Common myeloid progenitor, CD34-positive (primary cell): Measurements from ENCODE around the gene PEX14.

Experiments
- CTCF ChIA-PET: fragments of 350-600 bp; sonication (Branson Sonifier 250); formaldehyde crosslinking; loops from one replicate; lab custom pipeline; 2021; ENCODE audit warnings: antibody characterized with exemption; lab: Charles Lee
- POLR2A ChIA-PET: fragments of 350-600 bp; sonication (Branson Sonifier 250); formaldehyde crosslinking; loops from one replicate; lab custom pipeline; 2021; ENCODE audit warnings: antibody characterized with exemption; lab: Charles Lee
- DNase-seq, 3 donors: peaks; one replicate each; pipeline versions ENCODE4 v3.0.0 to v3.0.0-alpha.2; 2013
- H3K27ac ChIP-seq, 2 experiments: 1 replicate in 1 of 2; 2 replicates in 1 of 2; pipeline ENCODE4 v1.7.0; 2013; ENCODE audit warnings: inconsistent platforms in 2 of 2, low read length in 2 of 2, mild to moderate bottlenecking in 2 of 2, low read depth in 1 of 2, moderate library complexity in 1 of 2; ENCODE audit not compliant: severe bottlenecking in 2 of 2, insufficient read depth in 1 of 2, poor library complexity in 1 of 2
- H3K27me3 ChIP-seq, 5 experiments: replicated peaks in 2 of 5; 1 replicate in 3 of 5; 2 replicates in 2 of 5; pipeline versions ENCODE4 v1.6.1 to v1.7.0; 2013; ENCODE audit warnings: low read length in 4 of 5, mild to moderate bottlenecking in 2 of 5, moderate library complexity in 2 of 5, inconsistent platforms in 1 of 5; ENCODE audit not compliant: insufficient read depth in 5 of 5, control insufficient read depth in 4 of 5
- H3K36me3 ChIP-seq, 4 experiments: 1 replicate in 2 of 4; 2 replicates in 2 of 4; pipeline versions ENCODE4 v1.6.1 to v1.7.0; 2013; ENCODE audit warnings: low read length in 3 of 4, control low read depth in 1 of 4, mild to moderate bottlenecking in 1 of 4; ENCODE audit not compliant: control insufficient read depth in 4 of 4, insufficient read depth in 4 of 4
- H3K4me1 ChIP-seq, 4 experiments: 1 replicate in 3 of 4; 2 replicates in 1 of 4; pipeline versions ENCODE4 v1.6.1 to v1.7.1; 2013; ENCODE audit warnings: low read length in 3 of 4, mild to moderate bottlenecking in 3 of 4, control low read depth in 1 of 4, inconsistent platforms in 1 of 4, moderate library complexity in 1 of 4; ENCODE audit not compliant: control insufficient read depth in 4 of 4, insufficient read depth in 4 of 4; ENCODE audit errors: control extremely low read depth in 1 of 4
- H3K4me3 ChIP-seq, 7 experiments: 1 replicate in 4 of 7; 2 replicates in 3 of 7; pipeline versions ENCODE4 v1.5.1 to v1.7.0; 2013; ENCODE audit warnings: mild to moderate bottlenecking in 7 of 7, low read length in 6 of 7, moderate library complexity in 6 of 7, inconsistent platforms in 2 of 7, low read depth in 2 of 7, control low read depth in 1 of 7; ENCODE audit not compliant: insufficient read depth in 4 of 7, control insufficient read depth in 1 of 7; ENCODE audit errors: extremely low read depth in 1 of 7
- H3K9me3 ChIP-seq, 5 experiments: 1 replicate in 4 of 5; 2 replicates in 1 of 5; pipeline versions ENCODE4 v1.6.1 to v1.7.1; 2013; ENCODE audit warnings: low read length in 4 of 5, mild to moderate bottlenecking in 2 of 5, inconsistent platforms in 1 of 5, low read depth in 1 of 5, moderate library complexity in 1 of 5; ENCODE audit not compliant: control insufficient read depth in 4 of 5, insufficient read depth in 2 of 5; ENCODE audit errors: control extremely low read depth in 1 of 5
- WGBS: methylation state at CpG from one replicate; pipeline ENCODE4 v1.1.5; 2013; ENCODE audit not compliant: insufficient coverage; 5-methylcytosine and 5-hydroxymethylcytosine counted together

The PEX14 gene

GRCh38 chr1:10508511-10508951 lies 33.8 kb downstream of the PEX14 start:
- CTCF ChIA-PET = interaction anchor here (0.9 to 9.7 kb wide), 7 partner anchors 13 to 434 kb away, joined by 3 to 108 read pairs (median 5); no protein-coding TSS in a partner anchor
- H3K9me3 ChIP-seq = no peaks in the 10 kb centered on the region
- 88% methylated on average over 3 of the region's 3 CpGs for WGBS
- no peak overlapping the region for H3K4me3 ChIP-seq
- peak overlapping the region in 1 of 2 experiments; percentile 14 for H3K27ac ChIP-seq
- no peaks in the 10 kb centered on the region for H3K27me3 ChIP-seq
- no peak for DNase-seq
- no peaks in the 10 kb centered on the region for H3K36me3 ChIP-seq
- POLR2A ChIA-PET = interaction anchor here (0.6 kb wide), 1 partner anchor 1231 kb away, joined by 3 read pairs; no protein-coding TSS in a partner anchor
- H3K4me1 ChIP-seq = peaks cover 21 to 65% (median 56%) of the 10 kb centered on the region in 4 experiments

- H3K27ac ChIP-seq = peak overlapping the region in 1 of 2 experiments; percentile 62
- ChIA-PET CTCF (interaction anchor here (0.6 to 9.7 kb wide), 6 partner anchors 13 to 587 kb away, joined by 3 to 108 read pairs (median 4); no protein-coding TSS in a partner anchor), POLR2A (no interaction called here)
- no peaks in the 10 kb centered on the region for H3K9me3 ChIP-seq
- no peaks in the 10 kb centered on the region for H3K36me3 ChIP-seq
- H3K27me3 ChIP-seq = no peaks in the 10 kb centered on the region
- H3K4me1 ChIP-seq = peaks cover 21 to 73% (median 65%) of the 10 kb centered on the region in 4 experiments
- 80% methylated on average over 4 of the region's 6 CpGs for WGBS
- no peak for DNase-seq
- peak overlapping the region in 3 of 7 experiments; percentile 40 to 71 (median 65) for H3K4me3 ChIP-seq
These were observed 35.2 kb downstream of the PEX14 start for GRCh38 chr1:10509809-10510509.

- Histone ChIP-seq H3K27me3 (no peaks in the 10 kb centered on the region), H3K27ac (peak overlapping the region; percentile 76 to 86), H3K36me3 (no peaks in the 10 kb centered on the region), H3K4me3 (peak overlapping the region in 6 of 7 experiments; percentile 17 to 71 (median 36)), H3K9me3 (no peaks in the 10 kb centered on the region), H3K4me1 (peaks cover 25 to 82% (median 73%) of the 10 kb centered on the region in 4 experiments)
- peak; percentile 83 to 98 (median 94) for DNase-seq
- ChIA-PET CTCF (interaction anchor here (0.5 to 9.7 kb wide), 4 partner anchors 13 to 776 kb away, joined by 3 to 108 read pairs (median 4); no protein-coding TSS in a partner anchor), POLR2A (no interaction called here)
- WGBS = 18% methylated on average over 10 of the region's 12 CpGs
These were observed 36.1 kb downstream of the PEX14 start for GRCh38 chr1:10510520-10511493.

- Histone ChIP-seq H3K4me3 (peak overlapping the region in 4 of 7 experiments; percentile 31 to 71 (median 52)), H3K36me3 (no peaks in the 10 kb centered on the region), H3K27ac (peak overlapping the region; percentile 76 to 86), H3K27me3 (no peaks in the 10 kb centered on the region), H3K9me3 (no peaks in the 10 kb centered on the region), H3K4me1 (peaks cover 25 to 88% (median 78%) of the 10 kb centered on the region in 4 experiments)
- DNase-seq = no peak
- WGBS = 57% methylated on average over 2 of the region's 3 CpGs
- ChIA-PET POLR2A (no interaction called here), CTCF (interaction anchor here (9.7 kb wide), 1 partner anchor 16 kb away, joined by 108 read pairs; no protein-coding TSS in a partner anchor)
These were observed 36.7 kb downstream of the PEX14 start for GRCh38 chr1:10511494-10511885.

GRCh38 chr1:10513199-10513598 lies 38.4 kb downstream of the PEX14 start:
- Histone ChIP-seq H3K27ac (peak overlapping the region in 1 of 2 experiments; percentile 86), H3K36me3 (no peaks in the 10 kb centered on the region), H3K27me3 (no peaks in the 10 kb centered on the region), H3K9me3 (no peaks in the 10 kb centered on the region), H3K4me1 (peaks cover 25 to 86% (median 71%) of the 10 kb centered on the region in 4 experiments), H3K4me3 (no peak overlapping the region)
- ChIA-PET POLR2A (no interaction called here), CTCF (interaction anchor here (0.6 to 9.7 kb wide), 7 partner anchors 8 to 1711 kb away, joined by 3 to 108 read pairs (median 4); no protein-coding TSS in a partner anchor)
- no peak for DNase-seq
- WGBS = 92% methylated on average over 4 of the region's 5 CpGs

GRCh38 chr1:10514490-10515235 lies 39.9 kb downstream of the PEX14 start:
- peak; percentile 48 to 64 (median 62) for DNase-seq
- peaks cover 22 to 72% (median 60%) of the 10 kb centered on the region in 4 experiments for H3K4me1 ChIP-seq
- H3K27me3 ChIP-seq = no peaks in the 10 kb centered on the region
- ChIA-PET CTCF (interaction anchor here (0.9 to 9.7 kb wide), 8 partner anchors 9 to 430 kb away, joined by 3 to 108 read pairs (median 4); no protein-coding TSS in a partner anchor), POLR2A (no interaction called here)
- H3K9me3 ChIP-seq = no peaks in the 10 kb centered on the region
- no peaks in the 10 kb centered on the region for H3K36me3 ChIP-seq
- H3K4me3 ChIP-seq = no peak overlapping the region
- no peak overlapping the region for H3K27ac ChIP-seq
- 87% methylated on average over 6 of the region's 8 CpGs for WGBS
